GM13977 (cell line): ENCODE data around the gene NREP.

Experiments used
- DNase-seq: peaks from one replicate; pipeline ENCODE4 v3.0.0; 2012; ENCODE audit warnings: low spot score
- CTCF ChIP-seq: IDR thresholded peaks from 2 replicates; pipeline ENCODE4 v1.5.1; 2012; ENCODE audit warnings: mild to moderate bottlenecking, control low read depth; ENCODE audit not compliant: insufficient read depth; ENCODE audit errors: extremely low read depth, missing control alignments
- in situ Hi-C: fragments of 300-500 bp; cut with MboI; formaldehyde crosslinking; loops from one replicate; pipeline ENCODE4 v1.12.0; 2022; ENCODE audit warnings: low sequenced_read_pairs, low pct_unique_long_range_greater_than_20kb, mixed read lengths, inconsistent platforms; ENCODE audit not compliant: unreplicated experiment

NREP gene

GRCh38 chr5:111748304-111748763 is 8.7 kb downstream of the NREP start:
- no peak for DNase-seq
- no peak for TF ChIP-seq CTCF
- in situ Hi-C loops = no loop called here

GRCh38 chr5:111747337-111747736 is 9.7 kb downstream of the NREP start:
- no peak for DNase-seq
- TF ChIP-seq CTCF = no peak
- in situ Hi-C loops = no loop called here

- in situ Hi-C loops = no loop called here
- no peak for TF ChIP-seq CTCF
- no peak for DNase-seq
Observed at GRCh38 chr5:111746791-111747190, 10.2 kb downstream of the NREP start.

GRCh38 chr5:111745075-111745739 is 11.8 kb downstream of the NREP start:
- in situ Hi-C loops = no loop called here
- no peak for DNase-seq
- no peak for TF ChIP-seq CTCF

- TF ChIP-seq CTCF = no peak
- DNase-seq = no peak
- in situ Hi-C loops = no loop called here
Observed at GRCh38 chr5:111744455-111744854, 12.5 kb downstream of the NREP start.

GRCh38 chr5:111743988-111744387 is 13.0 kb downstream of the NREP start:
- in situ Hi-C loops = no loop called here
- DNase-seq = no peak
- no peak for TF ChIP-seq CTCF
